Right renal cortex interstitium (tissue), 3 donors: ENCODE data around the gene TOMM5. TPM values are rescaled to one million over a fixed set of nuclear protein-coding genes. Genes with fewer than 3 reads are reported as not detected.

ENCODE experiments used
- DNase-seq, 3 donors: peaks; one replicate each; pipeline ENCODE4 v3.0.0-alpha.2; 2013; ENCODE audit warnings: low read depth in 3 of 3, low spot score in 2 of 3
- polyA plus RNA-seq, 3 donors: library from polyadenylated mRNA; unstranded; fragments of 120-200 nt; gene quantifications; one replicate each; pipeline ENCODE4 v1.2.1, GENCODE V29; 2013; ENCODE audit not compliant: insufficient read length in 3 of 3

Gene TOMM5
- 100 to 1,000 TPM; 123 to 136 (median 134) TPM for polyA plus RNA-seq

DNA sequence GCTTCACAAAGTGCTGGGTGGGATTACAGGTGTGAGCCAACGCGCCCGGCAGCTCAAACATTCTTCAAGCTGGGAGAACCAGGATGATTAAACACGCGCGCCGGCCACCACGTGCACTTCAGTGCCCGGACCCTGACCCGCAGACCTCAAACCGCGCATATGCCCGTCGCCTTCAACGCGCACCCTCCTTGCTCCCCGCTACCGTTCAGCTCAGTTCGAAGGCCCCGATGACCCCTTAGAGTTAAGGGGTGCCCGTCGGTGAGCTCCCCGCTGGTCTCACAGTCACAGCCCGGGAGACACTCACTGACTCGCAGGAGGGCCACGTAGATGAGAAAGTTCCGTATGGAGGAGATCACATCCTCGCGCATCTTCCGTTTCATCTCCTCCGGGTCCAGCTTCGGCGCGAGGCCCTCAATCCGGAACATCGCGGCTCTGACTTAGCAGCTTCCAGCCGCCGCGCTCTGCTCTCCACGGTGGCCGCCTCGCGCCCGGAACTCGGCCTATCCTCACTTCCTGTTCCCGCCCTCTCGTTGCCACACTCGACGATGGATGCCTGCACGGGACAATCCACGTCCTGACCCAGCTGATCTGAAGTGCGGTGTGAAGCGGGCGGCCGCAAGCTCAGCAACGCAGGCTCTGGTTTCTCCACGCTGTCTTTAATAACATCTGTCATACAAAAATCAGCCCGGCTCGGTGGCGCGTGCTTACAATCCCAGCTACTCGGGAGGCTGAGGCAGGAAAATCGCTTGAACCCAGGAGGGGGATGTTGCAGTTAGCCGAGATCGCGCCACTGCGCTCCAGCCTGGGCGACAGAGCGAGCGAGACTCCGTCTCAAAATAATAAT lies at the start of gene TOMM5:
Gene TOMM5, minus strand, starts transcription at position 490 of the 844 bp plus-strand sequence. Its CDS starts 65 bp downstream, at position 425.
- DNase-seq: peak in 1 of 3 donors; percentile 88

DNA sequence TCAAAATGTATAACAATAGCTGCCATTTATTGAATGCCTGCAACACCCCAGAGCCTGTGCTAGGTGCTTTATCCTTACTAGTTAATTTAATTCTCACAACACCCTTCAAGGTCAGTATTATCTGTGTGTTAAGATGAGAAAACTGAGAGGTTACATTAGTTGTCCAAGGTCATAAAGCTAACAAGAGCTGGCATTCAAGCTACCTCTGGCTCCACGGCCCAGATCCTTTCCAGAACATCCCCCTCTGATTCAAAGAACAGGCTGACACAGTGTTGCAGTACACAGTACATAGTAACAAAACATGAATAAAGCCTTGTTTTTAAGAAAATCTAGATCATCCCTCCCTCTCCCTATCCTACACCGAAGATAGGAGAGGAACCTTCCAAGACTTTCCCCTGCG lies 48.9 kb upstream of the TOMM5 start:
- DNase-seq: no peak

DNA sequence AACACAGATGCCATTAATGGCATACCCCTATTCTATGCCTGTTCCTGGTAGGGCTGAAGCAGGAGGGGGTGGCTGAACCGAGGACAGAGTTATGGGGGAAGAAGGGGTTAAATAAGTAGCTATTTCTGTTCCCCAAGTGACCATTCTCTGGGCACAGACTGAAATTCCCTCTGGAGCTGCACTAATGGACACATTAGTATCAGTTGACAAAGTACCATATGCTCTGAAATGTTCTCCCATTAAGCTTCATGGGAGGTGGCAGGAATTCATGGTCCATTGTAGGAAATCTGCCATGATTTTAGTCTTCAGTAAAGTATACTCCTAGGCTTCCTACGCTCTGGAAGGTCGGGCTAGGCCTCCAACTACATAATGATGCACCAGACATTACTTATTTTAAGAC lies 47.8 kb upstream of the TOMM5 start:
- no peak for DNase-seq

DNA sequence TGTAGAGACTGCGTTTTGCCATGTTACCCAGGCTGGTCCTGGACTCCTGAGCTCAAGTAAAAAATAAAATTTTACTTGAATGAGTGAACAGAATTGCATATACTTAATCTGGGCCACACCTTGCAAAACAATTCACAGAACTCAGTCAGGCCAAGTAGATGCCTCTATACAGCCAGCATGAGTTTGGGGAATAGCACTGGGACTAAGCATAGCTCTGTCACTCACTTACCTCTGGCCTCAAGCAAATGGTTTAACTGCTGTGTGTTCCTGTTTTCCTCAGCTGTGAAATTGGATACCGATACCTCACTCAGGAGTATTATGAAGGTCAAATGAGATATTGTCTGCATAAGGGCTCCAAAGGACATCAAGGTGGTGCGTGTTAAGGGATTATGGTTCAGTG lies 47.4 kb upstream of the TOMM5 start:
- no peak for DNase-seq

DNA sequence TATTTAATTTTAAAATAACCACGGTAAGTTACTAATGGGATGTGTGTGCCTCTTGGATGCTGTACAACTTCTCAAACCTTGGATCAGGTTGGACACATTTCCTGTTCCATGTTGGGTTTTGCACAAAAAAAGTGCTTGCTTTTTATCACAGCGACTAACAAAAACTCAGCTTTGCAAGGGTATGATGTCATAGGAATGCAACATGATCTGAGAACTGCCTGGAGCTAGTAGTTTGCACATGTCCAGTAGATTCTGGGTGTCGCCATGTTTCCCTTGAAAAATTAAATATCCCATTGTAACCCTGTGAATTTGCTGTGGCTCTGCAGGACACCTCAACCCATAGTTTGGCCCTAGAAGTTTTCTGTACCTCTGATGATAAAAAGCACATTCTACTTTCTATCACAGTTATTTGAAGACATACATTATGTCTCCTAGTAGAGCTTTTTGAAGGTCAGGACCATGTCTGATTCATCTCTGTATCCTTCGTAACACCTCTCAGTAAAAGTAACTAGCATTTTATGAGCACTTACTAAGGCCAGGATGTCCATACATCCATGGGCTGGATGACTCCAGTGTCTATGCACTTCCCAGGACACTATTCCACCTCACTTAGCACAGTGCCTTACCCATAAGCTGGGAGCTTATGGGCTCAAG lies 46.8 kb upstream of the TOMM5 start:
- no peak for DNase-seq

DNA sequence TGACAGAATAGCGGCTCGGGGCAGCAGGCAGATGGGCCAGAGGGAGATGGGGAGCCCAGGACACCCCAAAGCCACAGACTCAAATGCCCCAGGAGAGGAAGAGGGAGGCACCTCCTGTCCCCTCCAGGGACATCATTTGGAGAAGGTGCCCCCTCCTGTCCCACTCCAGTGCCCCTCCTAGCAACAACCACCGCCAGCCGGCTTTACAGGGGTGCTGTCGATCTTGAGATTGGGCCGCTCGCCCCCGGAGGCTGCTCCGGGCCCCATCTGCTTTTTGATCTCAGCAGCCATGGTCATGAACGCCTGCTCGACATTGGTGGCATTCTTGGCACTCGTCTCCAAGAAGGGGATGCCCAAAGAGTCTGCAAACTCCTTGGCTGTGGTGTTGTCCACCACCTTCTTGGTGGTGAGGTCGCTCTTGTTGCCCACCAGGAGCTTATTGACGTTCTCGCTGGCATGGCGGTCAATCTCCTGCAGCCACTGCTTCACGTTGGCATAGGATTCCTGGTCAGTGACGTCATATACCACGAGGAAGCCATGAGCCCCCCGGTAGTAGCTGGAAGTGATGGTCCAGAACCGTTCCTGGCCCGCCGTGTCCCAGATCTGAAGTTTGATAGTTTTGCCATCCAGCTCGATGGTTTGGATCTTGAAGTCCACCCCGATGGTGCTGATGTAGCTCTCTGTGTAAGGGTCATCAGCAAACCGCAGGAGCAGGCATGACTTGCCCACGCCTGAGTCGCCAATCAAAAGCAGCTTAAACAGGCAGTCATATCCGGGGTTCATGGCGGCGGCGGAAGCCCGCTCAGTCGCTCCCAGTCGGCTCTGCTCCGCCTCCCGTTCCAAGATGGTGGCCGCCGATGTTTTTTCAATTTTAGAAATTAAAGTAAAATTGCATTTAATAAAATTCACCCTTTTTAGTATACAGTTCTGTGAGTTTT lies 44.4 kb upstream of the TOMM5 start:
- no peak for DNase-seq

DNA sequence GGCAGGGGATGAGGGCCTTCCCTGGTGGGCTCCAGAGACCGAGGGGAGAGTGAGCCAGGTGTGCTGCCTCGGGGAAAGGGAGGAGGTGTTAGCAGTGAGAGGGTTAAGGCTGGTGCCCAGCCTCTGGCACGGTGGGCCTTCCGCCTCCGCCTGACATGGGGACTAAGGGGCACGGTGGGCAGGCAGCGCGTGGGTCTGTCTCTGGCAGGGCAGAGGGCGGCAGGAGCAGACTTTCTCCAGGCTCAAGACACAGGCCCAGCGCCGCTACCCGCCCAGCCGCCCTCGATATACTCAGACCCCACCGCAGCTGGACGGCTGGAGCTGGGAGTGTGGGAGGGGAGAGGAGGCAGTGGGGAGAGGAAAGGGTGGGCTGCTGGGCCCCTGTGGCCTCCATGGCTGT lies 43.4 kb upstream of the TOMM5 start:
- DNase-seq: no peak

DNA sequence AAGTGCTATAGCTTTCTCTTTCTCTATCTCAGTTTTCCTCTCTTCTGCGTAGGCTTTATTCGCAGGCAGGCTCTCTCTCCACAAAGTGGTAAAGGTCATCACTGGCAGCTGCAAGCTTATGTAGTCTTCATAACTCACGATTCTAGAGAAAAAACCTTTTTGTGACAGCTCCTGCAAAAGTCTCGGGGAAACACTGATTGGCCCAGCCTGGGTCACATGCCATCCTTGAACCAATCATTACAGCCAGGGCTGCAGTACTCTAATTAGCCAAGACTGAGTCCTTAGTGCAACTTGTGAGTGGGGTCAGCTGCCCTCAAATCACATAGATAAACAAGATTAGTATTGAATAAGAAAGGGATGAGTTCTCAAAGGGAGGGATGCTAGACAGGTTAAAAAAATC lies 40.1 kb upstream of the TOMM5 start:
- DNase-seq: no peak

DNA sequence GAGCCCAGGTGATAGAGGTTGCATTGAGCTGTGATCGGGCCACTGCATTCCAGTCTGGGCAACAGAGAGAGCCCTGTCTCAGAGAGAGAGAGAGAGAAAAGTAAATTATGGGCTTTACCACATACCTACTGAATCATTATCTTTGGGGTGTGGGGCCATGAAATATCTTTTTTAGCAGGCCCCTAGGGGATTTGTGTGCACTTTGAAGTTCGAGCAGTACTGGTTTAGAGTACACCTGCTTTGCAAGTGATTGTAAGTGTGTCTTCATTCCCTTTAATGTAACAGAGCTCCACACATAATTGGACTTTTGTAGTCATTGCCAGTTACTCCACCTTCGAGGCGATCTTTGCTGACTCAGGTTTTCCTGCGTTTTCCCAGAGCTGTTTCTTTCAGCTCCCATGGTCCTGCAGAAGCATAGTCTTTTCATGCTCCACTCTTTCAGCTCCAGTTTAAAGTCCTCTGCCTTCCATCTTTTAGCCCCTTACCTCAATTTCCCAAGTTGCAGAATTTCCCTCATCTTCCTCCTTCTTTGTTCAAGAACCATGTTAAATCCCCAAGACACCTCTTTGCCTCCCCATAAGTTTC lies 34.4 kb upstream of the TOMM5 start:
- no peak for DNase-seq

DNA sequence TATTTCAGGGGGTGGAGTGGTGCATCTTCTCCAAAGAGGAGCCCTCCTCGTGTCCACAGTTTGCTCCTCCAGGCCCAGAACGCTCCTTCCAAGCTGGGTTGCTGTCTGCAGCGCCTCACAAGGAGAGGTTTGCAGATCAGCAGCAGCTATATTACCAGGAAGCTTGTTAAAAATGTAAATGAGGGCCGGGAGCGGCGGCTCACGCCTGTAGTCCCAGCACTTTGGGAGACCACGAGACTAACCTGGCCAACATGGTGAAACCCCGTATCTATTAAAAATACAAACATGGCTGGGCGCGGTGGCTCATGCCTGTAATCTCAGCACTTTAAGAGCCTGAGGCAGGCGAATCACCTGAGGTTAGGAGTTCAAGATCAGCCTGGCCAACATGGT lies 33.4 kb upstream of the TOMM5 start:
- DNase-seq: no peak

DNA sequence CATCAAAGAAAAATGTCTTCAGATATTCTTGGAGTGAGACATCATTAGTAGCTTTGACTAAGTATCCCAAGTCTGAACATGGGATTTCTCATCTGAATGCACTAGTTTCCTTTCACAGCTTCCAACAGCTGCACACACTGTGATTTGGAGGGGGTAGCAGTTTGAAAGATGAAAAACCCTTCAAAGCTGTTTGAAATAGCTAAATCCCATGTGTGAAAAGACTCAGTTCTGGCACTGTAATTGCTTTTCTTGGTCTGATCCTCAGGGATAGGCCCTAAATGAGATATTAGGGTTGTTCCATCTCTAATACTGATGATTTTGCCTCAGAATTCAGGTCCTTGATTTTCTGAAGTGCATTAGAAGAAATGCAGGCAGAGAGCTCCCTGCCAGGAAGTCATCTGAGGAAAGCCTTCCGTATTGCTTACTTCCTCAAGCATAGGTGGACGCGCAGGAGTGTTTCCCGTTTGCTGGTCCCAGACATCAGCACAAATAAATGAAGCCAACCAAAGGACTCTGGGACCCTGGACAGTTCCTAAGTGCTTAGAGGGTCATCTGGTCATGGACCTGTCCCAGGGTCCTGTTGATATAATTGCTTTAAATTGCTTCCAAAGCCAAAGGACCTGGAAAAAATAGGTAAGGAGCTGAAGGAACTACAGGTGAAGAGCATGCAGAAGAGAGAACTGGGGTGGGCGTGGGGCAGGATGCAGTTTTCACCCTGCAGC lies 32.8 kb upstream of the TOMM5 start:
- no peak for DNase-seq

DNA sequence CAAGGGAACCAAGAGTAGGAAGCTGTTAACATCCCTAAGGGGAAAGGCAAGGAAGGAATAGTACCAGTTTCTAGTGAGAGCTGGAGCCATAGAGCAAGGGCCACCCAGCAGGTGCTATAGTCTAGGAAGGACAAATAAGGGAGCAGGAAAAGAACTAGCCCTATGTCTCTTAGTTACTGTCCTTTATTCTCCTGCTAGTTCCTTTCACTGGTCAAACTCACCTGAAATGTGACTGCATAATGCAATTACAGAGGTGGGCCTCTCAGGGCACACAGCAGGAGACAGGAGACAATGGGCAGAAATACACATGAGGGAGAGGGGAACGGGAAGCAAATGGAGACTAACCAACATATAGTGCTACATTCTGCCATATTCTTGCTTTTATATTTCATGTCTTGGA lies 31.7 kb upstream of the TOMM5 start:
- DNase-seq: no peak

DNA sequence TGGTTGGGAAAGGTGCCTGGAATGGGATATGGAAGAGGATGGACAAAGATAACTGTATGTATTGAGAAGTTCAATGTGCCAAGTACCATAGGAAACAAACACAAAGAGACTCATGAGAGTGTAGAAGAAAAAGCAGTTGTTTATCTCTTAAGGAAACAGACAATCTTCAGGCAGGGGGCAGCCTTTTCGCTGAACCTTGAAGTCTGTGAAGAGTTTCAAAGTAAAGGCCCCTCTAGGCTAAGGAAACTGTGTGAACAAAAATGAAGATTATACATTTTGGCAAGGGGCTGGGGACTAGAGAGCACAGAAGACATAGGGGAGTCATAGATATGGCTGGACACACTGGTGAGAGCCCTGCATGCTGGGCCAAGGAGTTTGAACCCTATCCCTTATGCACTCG lies 30.9 kb upstream of the TOMM5 start:
- DNase-seq: no peak

DNA sequence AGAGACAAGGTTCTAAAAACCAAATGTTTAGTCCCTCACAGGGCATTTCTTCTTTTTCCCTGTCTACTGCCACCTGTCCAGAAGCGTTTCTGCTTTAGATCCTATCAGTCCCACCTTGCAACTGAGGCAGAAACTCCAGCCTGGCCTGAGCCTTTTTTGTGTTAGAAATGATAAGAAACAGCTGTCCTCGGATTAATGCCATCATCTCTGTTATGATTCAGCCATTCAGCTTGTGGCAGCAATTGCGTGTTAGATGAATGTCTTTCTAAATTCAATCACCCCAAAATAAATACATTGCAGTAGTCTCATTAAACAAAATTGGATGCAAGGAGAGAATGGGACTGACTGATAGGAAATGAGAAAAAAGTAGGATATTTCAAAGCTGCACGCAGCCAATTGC lies 30.1 kb upstream of the TOMM5 start:
- DNase-seq: no peak

DNA sequence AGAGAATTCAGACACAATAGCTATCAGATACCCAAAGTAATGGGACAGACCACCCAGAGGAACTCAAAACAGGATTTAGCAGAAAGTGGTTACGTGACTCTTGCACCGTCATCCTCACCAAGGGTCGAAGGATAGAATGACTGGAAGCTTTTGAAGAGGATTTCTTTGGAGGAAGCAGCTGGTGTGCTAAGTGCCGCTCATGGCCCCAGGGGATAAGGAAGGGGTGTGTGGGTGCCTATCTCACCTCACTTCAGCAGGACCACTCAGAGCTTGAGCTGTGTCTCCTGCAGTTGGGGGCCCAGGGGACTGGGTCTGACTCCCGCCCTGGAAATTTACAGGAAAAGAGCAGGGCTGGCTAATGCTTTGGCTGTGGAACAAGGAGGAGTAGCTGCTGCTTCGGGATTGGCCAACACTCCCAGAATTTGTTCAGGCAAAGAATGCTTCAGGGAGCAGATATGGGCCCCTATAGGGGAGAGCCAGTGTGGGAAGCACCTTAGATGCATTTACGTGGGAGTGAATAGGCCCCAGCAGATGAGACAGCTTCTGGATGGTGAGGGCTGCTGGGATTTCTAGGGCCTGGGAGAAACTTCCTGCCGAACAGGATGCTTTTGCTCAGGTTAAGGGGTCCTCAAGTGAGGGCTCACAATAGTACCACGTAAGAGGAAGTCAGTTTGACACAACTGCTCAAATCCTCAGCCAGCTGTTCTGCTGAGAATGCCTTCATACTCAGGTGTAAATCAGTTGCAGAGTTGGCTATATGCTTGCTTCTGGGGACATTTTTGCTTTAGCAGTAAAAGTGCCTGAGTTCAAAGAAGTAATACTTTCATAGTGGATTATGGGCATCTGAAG lies 29.1 kb upstream of the TOMM5 start:
- no peak for DNase-seq

DNA sequence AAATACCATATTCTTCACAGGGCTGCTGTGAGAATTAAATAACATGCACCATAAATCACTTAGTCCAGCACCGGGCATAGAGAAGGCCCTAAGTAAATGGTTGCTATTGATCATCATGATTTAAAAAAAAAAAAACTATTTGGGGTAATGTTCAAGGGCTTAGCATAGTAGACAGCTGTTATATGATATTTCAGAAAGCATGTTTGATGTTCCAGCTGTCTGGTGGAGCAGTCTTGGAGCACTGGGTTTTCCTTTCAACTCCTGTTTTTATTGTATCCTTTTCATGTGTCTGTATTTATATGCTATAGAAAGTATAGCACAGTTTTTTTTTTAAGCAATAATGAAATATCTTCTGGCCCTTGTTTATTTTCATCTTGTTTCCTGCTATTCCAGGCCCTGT lies 28.0 kb upstream of the TOMM5 start:
- no peak for DNase-seq

DNA sequence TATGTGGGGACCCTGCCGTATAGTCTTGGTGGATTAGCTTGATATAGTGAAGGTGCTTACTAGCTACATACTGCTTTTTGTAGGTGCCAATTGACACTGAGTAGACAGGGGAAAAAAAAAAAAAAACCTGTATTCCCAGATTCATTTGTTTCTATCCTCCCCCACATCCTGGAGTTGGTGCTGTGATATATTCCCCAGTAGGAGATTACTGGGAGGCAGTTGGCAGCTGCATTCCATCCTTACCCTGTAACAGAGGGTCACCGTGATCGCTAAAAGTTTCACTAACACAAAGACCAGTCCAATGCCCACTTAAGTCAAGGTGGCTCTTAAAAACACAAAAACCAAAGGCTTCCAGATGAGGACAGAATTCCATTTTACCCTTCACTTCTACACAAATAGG lies 27.4 kb upstream of the TOMM5 start:
- DNase-seq: no peak

DNA sequence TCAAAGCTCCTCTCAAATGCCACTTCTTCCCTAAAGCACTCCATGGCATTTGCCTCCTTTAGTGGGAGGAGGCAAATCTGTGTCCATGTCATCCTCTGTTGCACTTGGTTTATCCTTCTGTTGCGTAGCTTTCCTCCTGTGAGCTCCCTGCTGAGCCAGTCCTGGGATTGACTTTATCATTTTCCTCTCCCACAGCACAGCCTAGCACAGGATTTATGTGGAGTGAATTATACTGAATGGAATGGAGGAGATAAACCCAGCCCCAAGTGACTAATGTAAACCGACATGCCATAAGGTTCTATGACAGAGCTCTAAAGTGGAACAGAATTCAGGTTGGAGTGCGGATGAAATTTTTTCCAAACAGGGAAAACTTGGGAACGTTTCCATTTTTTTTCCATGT lies 26.4 kb upstream of the TOMM5 start:
- no peak for DNase-seq

DNA sequence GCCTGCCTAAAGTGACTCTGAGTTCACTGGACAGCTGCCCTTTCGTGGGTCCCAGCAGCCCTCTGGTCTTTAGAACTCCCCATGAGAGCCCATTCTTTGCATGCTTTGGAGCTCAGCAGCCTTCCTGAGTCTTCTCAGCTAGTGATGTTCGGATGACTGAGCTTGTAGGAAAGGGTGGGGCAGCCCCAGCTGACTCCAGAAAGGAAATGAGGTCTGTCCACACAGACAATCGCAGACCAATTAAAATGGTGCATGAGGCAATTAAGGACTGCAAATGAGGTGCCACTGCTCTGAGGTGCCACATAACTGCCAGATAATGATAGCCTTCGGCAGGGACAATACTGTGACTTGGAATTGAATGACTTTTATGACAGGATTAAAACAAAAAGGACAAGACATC lies 25.4 kb upstream of the TOMM5 start:
- no peak for DNase-seq
